Adipose tissue (tissue), 3 donors: ENCODE data around the gene C16orf96. TPM values are rescaled to one million over a fixed set of nuclear protein-coding genes. Genes with fewer than 3 reads are reported as not detected.
"Not testable (repeated sequence)": the region's sequence is repeated elsewhere in the genome, so short reads cannot be mapped to it uniquely, and the experiment has no call there.

Source experiments
- H3K27ac ChIP-seq: one replicate; pipeline ENCODE4 v1.5.1; 2013; ENCODE audit warnings: low read depth, low read length
- WGBS, 3 donors: extraction: QIAGEN DNeasy Blood & Tissue Kit; methylation state at CpG; one replicate each; pipeline ENCODE4 v1.1.7; 2013; 5-methylcytosine and 5-hydroxymethylcytosine counted together
- polyA plus RNA-seq, 3 donors: library from polyadenylated mRNA; stranded (reverse); fragments of 200-250 nt; gene quantifications; one replicate each; pipeline ENCODE4 v1.2.3, GENCODE V29; 2013
- donor health status: healthy with polysubstance abuse.
- donor health status: Bipolar disorder and iron deficiency.
- donor health status: healthy.

C16orf96 gene
- polyA plus RNA-seq, 3 donors = 0.01 to 0.21 TPM; not detected in 1

DNA sequence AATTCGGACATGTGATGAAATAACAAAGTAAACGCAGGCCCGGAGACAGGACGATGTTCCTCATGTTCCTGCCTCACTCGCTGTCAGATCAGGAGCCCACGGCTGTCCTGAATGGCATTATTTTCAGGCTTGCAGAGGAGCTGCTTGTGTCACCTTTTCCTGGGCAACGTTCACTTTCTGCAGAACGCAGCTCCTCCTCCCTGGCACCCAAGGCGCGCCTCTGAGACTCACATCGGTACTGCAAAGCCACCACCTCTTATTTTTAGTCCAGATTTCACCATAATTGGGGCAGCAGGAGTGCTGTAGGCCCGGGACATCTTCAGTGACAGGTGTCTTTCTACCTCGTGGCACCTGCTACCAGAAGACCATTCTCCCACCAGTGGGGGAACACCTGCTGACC is 8.0 kb upstream of the C16orf96 start:
- no peak overlapping the region for H3K27ac ChIP-seq
- WGBS, 3 donors = 73 to 87% (median 80%) methylated on average over 13 of the region's 13 CpGs

- 35 to 49% (median 41%) methylated on average over 4 of the region's 4 CpGs for WGBS, 3 donors
Measured at GRCh38 chr16:4550591-4550990, 5.5 kb upstream of the C16orf96 start.

GRCh38 chr16:4552541-4552940 is 3.6 kb upstream of the C16orf96 start:
- H3K27ac ChIP-seq = no peak overlapping the region
- 49 to 74% (median 62%) methylated on average over 3 of the region's 3 CpGs for WGBS, 3 donors

More at GRCh38 chr16:4550591-4550990, 5.5 kb upstream of the C16orf96 start:
- H3K27ac ChIP-seq = no peak overlapping the region

DNA sequence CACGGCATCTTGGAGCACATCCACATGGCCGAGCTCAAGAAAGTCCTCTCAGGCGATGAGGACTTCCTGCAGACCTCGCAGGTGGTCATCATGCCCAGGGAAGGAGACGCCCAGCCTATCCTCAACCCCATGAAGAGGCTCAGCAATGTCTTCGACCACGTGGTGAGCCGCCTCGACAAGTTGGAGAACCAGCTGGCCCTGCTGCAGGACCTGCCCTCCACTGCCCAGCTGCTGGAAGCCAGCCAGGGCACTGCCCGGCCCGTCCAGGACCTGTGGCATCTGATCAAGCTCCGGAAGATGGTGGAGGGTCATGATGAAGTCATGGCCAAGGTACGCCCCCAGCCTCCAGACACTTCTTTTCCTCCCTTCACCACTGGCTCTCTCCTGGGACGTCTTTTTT is 440 bp downstream of the C16orf96 start:
- no peak overlapping the region for H3K27ac ChIP-seq
- 80 to 87% (median 83%) methylated on average over 13 to 14 of the region's 14 CpGs for WGBS, 3 donors

- 80 to 85% (median 80%) methylated on average over 10 of the region's 10 CpGs for WGBS, 3 donors
- H3K27ac ChIP-seq = no peak overlapping the region
Measured at GRCh38 chr16:4557973-4558372, 1.8 kb downstream of the C16orf96 start.

- WGBS, 3 donors = 57 to 72% (median 64%) methylated on average over 9 of the region's 9 CpGs
Measured at GRCh38 chr16:4561596-4561995, 5.5 kb downstream of the C16orf96 start.

DNA sequence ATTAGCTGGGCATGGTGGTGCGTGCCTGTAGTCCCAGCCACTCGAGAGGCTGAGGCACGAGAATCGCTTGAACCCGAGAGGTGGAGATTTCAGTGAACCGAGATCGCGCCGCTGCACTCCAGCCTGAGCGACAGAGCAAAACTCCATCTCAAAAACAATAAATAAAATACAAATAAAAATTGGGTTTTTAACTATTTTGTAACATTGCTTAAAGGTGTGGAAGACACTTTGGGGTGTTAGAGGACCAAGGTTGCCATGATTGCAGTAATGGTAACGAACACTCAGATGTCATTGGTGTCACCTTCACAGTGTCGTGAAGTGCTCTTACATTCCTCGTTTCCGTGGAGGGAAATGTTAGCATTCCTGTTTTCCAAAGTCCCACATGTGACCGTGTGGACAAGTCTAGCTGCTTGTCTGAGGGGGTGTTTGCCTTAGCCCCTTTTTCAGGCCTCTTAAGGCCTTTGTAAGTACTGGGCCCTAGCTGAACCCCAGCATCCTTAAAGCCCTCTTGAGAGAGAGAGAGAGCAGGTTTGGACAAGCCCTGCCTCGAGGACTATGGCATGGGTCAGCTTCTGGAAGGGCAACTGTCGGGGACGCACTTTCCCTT is 8.6 kb downstream of the C16orf96 start:
- WGBS, 3 donors = 87 to 89% (median 87%) methylated on average over 18 of the region's 18 CpGs
- H3K27ac ChIP-seq = no peak overlapping the region

More at GRCh38 chr16:4561596-4561995, 5.5 kb downstream of the C16orf96 start:
- H3K27ac ChIP-seq = no peak overlapping the region

DNA sequence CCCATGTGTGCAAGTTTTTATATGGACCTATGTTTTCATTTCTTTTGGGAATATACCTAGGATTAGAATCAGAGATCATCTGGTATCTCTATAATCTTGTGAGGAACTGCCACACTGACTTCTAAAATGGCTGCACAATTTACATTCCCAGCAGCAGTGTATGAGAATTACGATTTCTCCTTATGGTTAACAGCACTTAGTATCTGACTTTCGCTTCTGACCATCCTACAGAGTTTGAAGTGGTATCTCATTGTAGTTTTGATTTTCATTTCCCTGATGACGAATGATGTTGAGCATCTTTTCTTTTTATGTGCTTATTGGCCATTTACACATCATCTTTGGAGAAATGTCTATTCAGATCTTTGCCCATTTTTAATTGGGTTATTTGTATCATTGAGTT is 10.0 kb downstream of the C16orf96 start:
- no peak overlapping the region for H3K27ac ChIP-seq
- 81 to 88% (median 86%) methylated on average over 3 of the region's 3 CpGs for WGBS, 3 donors

DNA sequence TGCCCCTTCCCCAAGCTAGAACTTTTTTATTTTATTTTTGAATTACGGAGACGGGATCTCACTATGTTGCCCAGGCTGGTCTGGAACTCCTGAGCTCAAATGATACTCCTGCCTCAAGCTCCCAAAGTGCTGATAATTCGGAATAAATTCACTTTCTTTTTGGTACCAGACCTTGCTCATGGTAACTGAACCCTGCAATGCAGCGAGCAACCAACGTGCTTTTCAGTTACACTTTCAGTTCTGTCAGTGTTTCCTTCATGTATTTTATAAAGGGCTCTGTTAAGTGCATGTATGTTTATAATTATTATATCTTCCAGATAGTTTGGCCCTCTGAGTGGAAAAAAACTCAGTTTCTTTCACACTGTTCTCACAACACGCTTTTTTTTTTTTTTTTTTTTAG is 13.9 kb downstream of the C16orf96 start:
- 79 to 84% (median 81%) methylated on average over 6 of the region's 6 CpGs for WGBS, 3 donors
- H3K27ac ChIP-seq = no peak overlapping the region

DNA sequence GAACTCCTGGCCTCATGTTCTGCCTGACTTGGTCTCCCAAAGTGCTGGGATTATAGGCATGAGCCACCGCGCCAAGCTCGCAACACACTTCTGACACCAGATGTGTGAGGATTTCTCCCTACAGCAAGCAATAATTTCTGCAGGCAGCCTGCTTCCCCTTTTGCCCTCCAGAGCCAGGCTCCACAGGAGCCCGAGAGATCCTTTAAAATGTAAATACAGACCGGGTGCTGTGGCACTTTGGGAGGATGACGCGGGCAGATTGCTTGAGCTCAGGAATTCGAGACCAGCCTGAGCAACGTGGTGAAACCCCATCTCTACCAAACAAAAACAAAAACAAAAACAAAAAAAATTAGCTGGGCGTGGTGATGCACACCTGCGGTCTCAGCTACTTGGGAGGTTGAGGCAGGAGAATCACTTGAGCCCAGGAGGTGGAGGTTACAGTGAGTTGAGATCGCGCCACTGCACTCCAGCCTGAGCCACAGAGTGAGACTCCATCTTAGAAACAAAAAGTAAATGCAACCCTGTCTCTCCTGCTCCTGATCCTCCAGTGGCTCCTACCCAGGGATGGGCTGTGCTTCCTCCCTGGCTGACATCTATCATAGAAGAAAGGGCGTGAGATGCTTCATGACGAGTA is 14.7 kb downstream of the C16orf96 start:
- 77 to 90% (median 77%) methylated on average over 15 of the region's 15 CpGs for WGBS, 3 donors
- H3K27ac ChIP-seq = no peak overlapping the region

DNA sequence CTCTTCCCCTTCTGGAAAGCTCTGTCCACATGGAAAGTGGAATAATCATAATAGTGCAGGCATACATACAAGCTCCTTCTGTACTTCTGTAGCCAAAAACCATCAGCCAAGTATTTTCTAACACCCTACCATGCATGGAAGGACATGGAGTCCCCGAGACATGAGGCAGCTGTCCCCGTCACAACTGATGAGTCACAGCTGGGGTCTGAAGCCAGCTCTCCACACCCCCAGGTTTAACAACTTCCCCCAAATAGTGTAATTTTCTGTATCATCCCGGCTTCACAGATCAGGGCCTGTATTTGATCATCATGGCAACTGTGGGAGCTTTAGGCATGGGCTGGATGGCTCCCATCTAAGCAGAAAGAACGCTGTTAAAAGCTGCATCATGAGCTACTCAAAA is 16.6 kb downstream of the C16orf96 start:
- 42 to 63% (median 43%) methylated on average over 4 of the region's 4 CpGs for WGBS, 3 donors
- no peak overlapping the region for H3K27ac ChIP-seq

- not testable (repeated sequence) for H3K27ac ChIP-seq
- 80 to 83% (median 81%) methylated on average over 7 of the region's 7 CpGs for WGBS, 3 donors
Measured at GRCh38 chr16:4573926-4574325, 17.8 kb downstream of the C16orf96 start.

- WGBS, 3 donors = 61 to 68% (median 62%) methylated on average over 11 of the region's 11 CpGs
- no peak overlapping the region for H3K27ac ChIP-seq
Measured at GRCh38 chr16:4574919-4575705, 19.0 kb downstream of the C16orf96 start.

DNA sequence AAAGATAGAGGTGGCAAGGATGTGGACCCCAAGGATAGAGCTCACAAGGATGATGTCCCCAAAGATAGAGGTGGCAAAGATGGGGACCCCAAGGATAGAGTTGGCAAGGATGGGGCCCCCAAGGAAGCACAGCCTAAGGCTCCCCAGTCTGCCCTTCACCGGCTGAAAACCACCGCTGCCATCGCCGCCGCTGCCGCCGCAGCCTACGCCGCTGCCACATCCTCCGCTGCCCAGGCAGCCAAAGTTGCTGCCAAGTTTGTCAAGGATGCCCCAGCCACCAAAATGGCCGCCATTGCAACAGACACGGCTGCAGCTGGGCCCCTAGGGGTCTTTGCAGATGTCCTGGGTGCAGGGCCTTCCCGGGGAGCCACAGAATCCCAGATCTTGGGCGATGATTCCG is 19.9 kb downstream of the C16orf96 start:
- 94 to 96% (median 96%) methylated on average over 15 of the region's 15 CpGs for WGBS, 3 donors
- no peak overlapping the region for H3K27ac ChIP-seq

- H3K27ac ChIP-seq = no peak overlapping the region
- whole genome bisulfite sequencing, 3 donors = 81 to 91% (median 86%) methylated on average over 13 of the region's 13 CpGs
Measured at GRCh38 chr16:4578961-4579530, 22.9 kb downstream of the C16orf96 start.

DNA sequence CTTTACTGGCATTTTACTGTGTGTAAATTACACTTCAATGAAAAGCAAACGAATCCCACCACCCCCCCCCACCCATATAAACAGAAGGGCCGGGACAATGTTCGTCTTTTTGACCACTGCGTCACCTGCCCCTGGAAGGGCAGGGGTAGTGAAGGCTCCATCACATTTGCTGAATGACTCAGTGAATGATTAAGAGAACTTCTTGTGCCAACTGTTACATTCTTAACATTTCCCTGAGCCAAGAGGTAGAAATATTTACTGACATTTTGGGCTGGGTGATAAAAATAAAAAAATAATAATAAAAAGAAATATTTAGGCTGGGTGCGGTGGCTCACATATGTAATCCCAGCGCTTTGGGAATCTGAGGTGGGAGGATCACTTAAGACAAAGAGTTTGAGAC is 24.1 kb downstream of the C16orf96 start:
- WGBS, 3 donors = 51 to 60% (median 59%) methylated on average over 6 of the region's 6 CpGs
- no peak overlapping the region for H3K27ac ChIP-seq

DNA sequence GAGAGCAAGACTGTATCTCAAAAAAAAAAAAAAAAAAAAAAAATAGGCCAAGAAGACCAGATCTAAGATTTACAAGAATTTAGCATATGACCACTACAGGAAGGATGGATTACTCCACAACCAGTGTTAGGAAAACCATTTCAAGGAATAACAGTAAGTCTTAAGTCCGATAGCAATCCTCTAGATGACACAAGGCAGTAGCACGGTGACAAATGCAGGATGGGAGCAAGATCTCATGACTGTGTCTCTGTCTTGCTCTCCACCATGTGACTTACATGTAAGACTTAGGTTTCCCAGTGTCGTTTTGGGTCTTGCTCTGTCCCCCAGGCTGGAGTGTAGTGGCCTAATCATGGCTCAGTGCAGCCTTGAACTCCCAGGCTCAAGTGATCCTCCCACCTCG is 27.8 kb downstream of the C16orf96 start:
- no peak overlapping the region for H3K27ac ChIP-seq
- 69 to 87% (median 78%) methylated on average over 4 of the region's 4 CpGs for WGBS, 3 donors

DNA sequence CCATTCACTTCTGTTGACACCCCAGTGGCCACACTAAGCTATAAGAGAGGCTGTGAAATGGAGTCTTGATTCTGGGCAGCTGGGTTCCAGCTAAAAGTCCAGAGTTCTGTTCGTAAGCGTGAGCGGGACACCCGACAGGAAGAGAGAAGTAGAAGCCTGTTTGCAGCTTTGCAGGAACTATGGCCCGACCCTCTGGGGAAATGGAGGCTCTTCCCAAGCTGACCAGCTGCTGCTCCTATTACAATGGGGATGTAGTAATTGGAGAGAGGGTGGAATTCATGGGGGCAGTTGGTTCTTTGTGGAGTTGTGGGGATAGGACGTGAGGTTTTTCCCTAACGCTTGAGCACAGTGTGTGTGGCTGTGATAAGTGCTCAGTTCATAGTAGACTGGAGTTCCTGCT is 30.2 kb downstream of the C16orf96 start:
- no peak overlapping the region for H3K27ac ChIP-seq
- 47 to 69% (median 53%) methylated on average over 7 of the region's 7 CpGs for WGBS, 3 donors

- H3K27ac ChIP-seq = no peak overlapping the region
- WGBS, 3 donors = 75 to 83% (median 79%) methylated on average over 2 of the region's 2 CpGs
Measured at GRCh38 chr16:4588386-4588785, 32.2 kb downstream of the C16orf96 start.
